ENCODE data around the gene MST1.

GRCh38 chr3:49650637-49651036, 38.6 kb downstream of the MST1 start:
- TF ChIP-seq CTCF (IDR thresholded peaks at IDR 0.05) = no peak
- TF ChIP-seq ZFX (IDR thresholded peaks at IDR 0.05; ENCODE audit: borderline replicate concordance) = no peak
